ENCODE data around the gene BMPR2. TPM values are rescaled to one million over a fixed set of nuclear protein-coding genes. Genes with fewer than 3 reads are reported as not detected.

Gene BMPR2
- polyA plus RNA-seq, 1 experiment, result 30.9 TPM

DNA sequence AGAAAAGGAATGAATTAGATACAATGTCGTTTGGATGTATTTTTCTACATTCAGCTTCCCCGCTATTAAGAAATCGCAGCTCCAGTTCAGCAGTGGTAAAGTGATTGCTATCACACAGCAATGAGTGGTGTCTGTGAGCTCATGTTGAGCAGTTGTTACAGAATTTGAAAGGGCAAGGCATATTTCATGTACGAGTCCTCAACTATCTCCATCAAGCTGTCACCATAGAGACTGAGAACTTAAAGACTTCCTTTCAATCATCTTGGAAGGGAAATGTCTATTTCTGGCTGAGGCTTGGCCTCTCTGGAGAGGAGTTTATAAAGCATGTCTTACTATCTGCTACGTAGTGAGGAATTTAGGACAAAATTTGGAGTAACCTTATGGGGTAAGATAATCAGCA, 234.3 kb downstream of the BMPR2 start:
- Histone ChIP-seq H3K27me3 (ENCODE audit: control insufficient read depth, insufficient read depth, low read length) (no peaks in the 10 kb centered on the region), H3K4me3 (ENCODE audit: low read depth, low read length) (no peak overlapping the region), H3K36me3 (ENCODE audit: control insufficient read depth, insufficient read depth, low read length) (no peaks in the 10 kb centered on the region)
- ChIA-PET CTCF (interaction anchor here (1.1 to 1.4 kb wide), 2 partner anchors 22 to 36 kb away, joined by 3 to 4 read pairs; no protein-coding TSS in a partner anchor), POLR2A (no interaction called here)
- no peak for DNase-seq (ENCODE audit: low read depth)
- TF ChIP-seq, protein P1, sequence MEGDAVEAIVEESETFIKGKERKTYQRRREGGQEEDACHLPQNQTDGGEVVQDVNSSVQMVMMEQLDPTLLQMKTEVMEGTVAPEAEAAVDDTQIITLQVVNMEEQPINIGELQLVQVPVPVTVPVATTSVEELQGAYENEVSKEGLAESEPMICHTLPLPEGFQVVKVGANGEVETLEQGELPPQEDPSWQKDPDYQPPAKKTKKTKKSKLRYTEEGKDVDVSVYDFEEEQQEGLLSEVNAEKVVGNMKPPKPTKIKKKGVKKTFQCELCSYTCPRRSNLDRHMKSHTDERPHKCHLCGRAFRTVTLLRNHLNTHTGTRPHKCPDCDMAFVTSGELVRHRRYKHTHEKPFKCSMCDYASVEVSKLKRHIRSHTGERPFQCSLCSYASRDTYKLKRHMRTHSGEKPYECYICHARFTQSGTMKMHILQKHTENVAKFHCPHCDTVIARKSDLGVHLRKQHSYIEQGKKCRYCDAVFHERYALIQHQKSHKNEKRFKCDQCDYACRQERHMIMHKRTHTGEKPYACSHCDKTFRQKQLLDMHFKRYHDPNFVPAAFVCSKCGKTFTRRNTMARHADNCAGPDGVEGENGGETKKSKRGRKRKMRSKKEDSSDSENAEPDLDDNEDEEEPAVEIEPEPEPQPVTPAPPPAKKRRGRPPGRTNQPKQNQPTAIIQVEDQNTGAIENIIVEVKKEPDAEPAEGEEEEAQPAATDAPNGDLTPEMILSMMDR (IDR thresholded peaks at IDR 0.05; ENCODE audit: insufficient read depth, low read depth, low read length), result no peak

DNA sequence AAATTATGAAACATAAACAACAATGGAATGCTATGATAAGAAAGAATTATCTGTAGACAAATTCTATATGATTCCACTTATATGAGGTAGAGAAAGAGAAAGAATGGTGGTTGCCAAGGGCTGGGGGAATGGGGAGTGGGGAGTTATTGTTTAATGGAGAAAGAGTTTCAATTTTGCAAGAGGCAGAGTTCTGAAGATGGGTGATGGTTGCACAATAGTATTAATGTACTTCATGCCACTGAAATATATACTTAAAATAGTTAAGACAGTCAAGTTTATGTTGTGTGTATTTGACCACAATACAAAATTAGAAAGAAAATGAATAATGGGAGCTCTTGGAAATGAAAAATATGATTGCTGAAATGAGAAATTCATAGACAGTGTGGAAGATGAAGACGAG, 236.0 kb downstream of the BMPR2 start:
- ChIA-PET POLR2A (no interaction called here), CTCF (no interaction called here)
- TF ChIP-seq, protein P1 (IDR thresholded peaks at IDR 0.05; ENCODE audit: insufficient read depth, low read depth, low read length), result no peak
- DNase-seq (ENCODE audit: low read depth), result no peak
- H3K36me3 ChIP-seq (ENCODE audit: control insufficient read depth, insufficient read depth, low read length), result no peaks in the 10 kb centered on the region
- no peaks in the 10 kb centered on the region for H3K27me3 ChIP-seq (ENCODE audit: control insufficient read depth, insufficient read depth, low read length)
- H3K4me3 ChIP-seq (ENCODE audit: low read depth, low read length), result no peak overlapping the region

DNA sequence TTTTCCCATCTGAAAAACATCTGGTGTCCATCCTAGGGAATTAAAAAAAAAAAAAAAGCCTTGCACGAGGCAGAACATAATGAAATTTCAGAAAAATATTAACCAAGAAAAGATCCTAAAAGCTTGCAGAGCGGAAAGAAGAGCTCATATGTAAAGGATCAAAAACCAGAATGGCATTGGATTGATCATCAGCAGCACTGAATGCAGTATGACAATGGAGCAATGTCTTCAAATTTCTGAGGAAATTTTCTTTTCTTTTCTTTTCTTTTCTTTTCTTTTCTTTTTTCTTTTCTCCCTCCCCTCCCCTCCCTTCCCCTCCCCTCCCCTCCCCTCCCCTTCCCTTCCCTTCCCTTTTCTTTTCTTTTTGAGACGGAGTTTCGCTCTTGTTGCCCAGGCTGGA, 237.4 kb downstream of the BMPR2 start:
- Histone ChIP-seq H3K4me3 (ENCODE audit: low read depth, low read length) (no peak overlapping the region), H3K27me3 (ENCODE audit: control insufficient read depth, insufficient read depth, low read length) (no peaks in the 10 kb centered on the region), H3K36me3 (ENCODE audit: control insufficient read depth, insufficient read depth, low read length) (no peaks in the 10 kb centered on the region)
- DNase-seq (ENCODE audit: low read depth), result no peak
- POLR2A ChIA-PET, result no interaction called here
- CTCF ChIA-PET, result interaction anchor here (0.7 kb wide), 1 partner anchor 213 kb away, joined by 3 read pairs; no protein-coding TSS in a partner anchor
- TF ChIP-seq, protein P1 (IDR thresholded peaks at IDR 0.05; ENCODE audit: insufficient read depth, low read depth, low read length), result no peak

Small RNAs within 50 kb of the gene (small RNA-seq; reads per million reads assigned to genes)
- not detected for gene MTND4LP17 (ENCODE audit: insufficient read length, low read depth, low replicate concordance)
- gene RN7SL753P (ENCODE audit: insufficient read length, low read depth, low replicate concordance), result not detected

Other genes with a start within 250 kb of the BMPR2 start
- 48.0 and 103 TPM in 2 replicates for gene SUMO1, start 137.7 kb upstream of the BMPR2 start, polyA plus RNA-seq (2011; rRNA removed)
- 22.3 and 36.1 TPM in 2 replicates for gene NOP58, start 110.6 kb upstream of the BMPR2 start, polyA plus RNA-seq (2011; rRNA removed)

Measured in BJ (cell line).